ENCODE results near the gene STARD13. TPM values are rescaled to one million over a fixed set of nuclear protein-coding genes. Genes with fewer than 3 reads are reported as not detected.

Gene STARD13
- polyA plus RNA-seq, 3 donors = 20.5 to 26.8 (median 23.1) TPM

GRCh38 chr13:33229446-33230177, 55.9 kb downstream of the STARD13 start:
- no peak for DNase-seq

GRCh38 chr13:33228648-33229445, 56.7 kb downstream of the STARD13 start:
- DNase-seq = no peak

- DNase-seq = no peak
Observed at GRCh38 chr13:33227927-33228647, 57.5 kb downstream of the STARD13 start.

- DNase-seq = no peak
Observed at GRCh38 chr13:33224686-33225085, 60.9 kb downstream of the STARD13 start.

- DNase-seq = no peak
Observed at GRCh38 chr13:33224191-33224590, 61.4 kb downstream of the STARD13 start.

- DNase-seq = no peak
Observed at GRCh38 chr13:33219926-33220325, 65.6 kb downstream of the STARD13 start.

- DNase-seq = no peak
Observed at GRCh38 chr13:33218426-33218825, 67.1 kb downstream of the STARD13 start.

GRCh38 chr13:33218020-33218419, 67.5 kb downstream of the STARD13 start:
- DNase-seq = no peak

- DNase-seq = no peak
Observed at GRCh38 chr13:33217256-33217655, 68.3 kb downstream of the STARD13 start.

GRCh38 chr13:33213797-33214196, 71.8 kb downstream of the STARD13 start:
- no peak for DNase-seq

GRCh38 chr13:33213024-33213768, 72.4 kb downstream of the STARD13 start:
- DNase-seq = no peak

GRCh38 chr13:33212396-33212795, 73.2 kb downstream of the STARD13 start:
- DNase-seq = no peak

GRCh38 chr13:33210090-33210489, 75.5 kb downstream of the STARD13 start:
- DNase-seq = no peak

- no peak for DNase-seq
Observed at GRCh38 chr13:33208290-33209220, 77.0 kb downstream of the STARD13 start.

GRCh38 chr13:33207615-33207961, 78.0 kb downstream of the STARD13 start:
- DNase-seq = no peak

- DNase-seq = no peak
Observed at GRCh38 chr13:33206945-33207614, 78.5 kb downstream of the STARD13 start.

GRCh38 chr13:33206425-33206824, 79.1 kb downstream of the STARD13 start:
- no peak for DNase-seq

GRCh38 chr13:33205804-33206221, 79.7 kb downstream of the STARD13 start:
- no peak for DNase-seq

GRCh38 chr13:33205224-33205623, 80.3 kb downstream of the STARD13 start:
- no peak for DNase-seq

Measured in renal pelvis (tissue), 4 donors.